H1 (cell line): Measurements from ENCODE around the gene CCNA1. TPM values are rescaled to one million over a fixed set of nuclear protein-coding genes. Genes with fewer than 3 reads are reported as not detected.

Experiments
- HDAC2 ChIP-seq, 2 experiments: fragments of 300-600 bp in 1 of 2; sonication (generic) in 1 of 2; IDR thresholded peaks; 2 replicates each; pipeline ENCODE4 v1.6.1; 2011 to 2012; ENCODE audit warnings: low read depth in 2 of 2, low read length in 2 of 2, mild to moderate bottlenecking in 2 of 2, moderate library complexity in 2 of 2, borderline replicate concordance in 1 of 2, inconsistent platforms in 1 of 2
- POU5F1 ChIP-seq: IDR thresholded peaks from 2 replicates; pipeline ENCODE4 v1.6.1; 2011; ENCODE audit warnings: low read depth, mild to moderate bottlenecking, low read length, moderate library complexity
- RFX5 ChIP-seq: IDR thresholded peaks from 2 replicates; pipeline ENCODE4 v1.6.1; 2011; ENCODE audit warnings: low read depth, low read length, improper control_type of control experiment, borderline replicate concordance
- SUZ12 ChIP-seq: fragments of 200-600 bp; sonication (generic); IDR thresholded peaks from 2 replicates; pipeline ENCODE4 v1.6.1; 2012; ENCODE audit warnings: mild to moderate bottlenecking, inconsistent platforms, low read length, moderate library complexity, mixed read lengths
- polyA plus RNA-seq, 7 experiments: library from polyadenylated mRNA; depleted of rRNA in 3 of 7; stranded (reverse) in 5 of 7; unstranded in 2 of 7; fragments of >200 nt in 5 of 7; fragments of 200-250 nt in 2 of 7; gene quantifications; 1 replicate in 5 of 7; 2 replicates in 1 of 7; 4 replicates in 1 of 7; pipeline versions ENCODE4 v1.2.1 to v1.2.3, GENCODE V29; 2011 to 2013; ENCODE audit warnings: missing spikeins in 2 of 7, mixed read lengths in 2 of 7
- total RNA-seq: library from RNA; stranded (reverse); fragmentation: NEBNext Ultra II Directional; extraction: Animal tissue kit (Norgen Biotek cat#: 25700); gene quantifications from 2 replicates; pipeline ENCODE4 v1.2.1, GENCODE V29; 2021

The CCNA1 gene
- total and polyA plus RNA-seq, 2 of the 8 experiments (the other 6 are each of a cell fraction or from before 2014, with no cell fraction given), result 2.2 to 4.1 TPM

DNA sequence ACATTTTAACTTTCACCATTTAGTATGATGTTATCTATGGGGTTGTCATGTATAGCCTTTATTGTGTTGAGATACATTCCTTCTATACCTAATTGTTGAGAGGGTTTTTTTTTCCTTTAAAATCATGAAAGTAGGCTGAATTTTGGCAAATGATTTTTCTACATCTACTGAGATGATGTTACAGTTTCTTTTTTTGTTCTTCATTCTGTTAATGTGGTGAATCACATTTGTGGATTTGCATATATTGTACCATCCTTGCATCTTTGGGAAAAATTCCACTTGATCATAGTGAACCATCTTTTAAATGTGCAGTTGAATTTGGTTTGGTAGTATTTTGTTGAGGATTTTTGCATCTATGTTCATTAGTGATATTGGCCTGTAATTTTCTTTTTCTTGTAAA is 29.2 kb downstream of the CCNA1 start (continued):
- TF ChIP-seq RFX5 (no peak), SUZ12 (no peak), POU5F1 (no peak), HDAC2 (IDR thresholded peaks at IDR 0.05; ENCODE audit: borderline replicate concordance in 1 of 2, low read depth in 2 of 2, low read length in 2 of 2) (no peak)
